Measurements from ENCODE around the gene SMOC2. TPM values are rescaled to one million over a fixed set of nuclear protein-coding genes. Genes with fewer than 3 reads are reported as not detected.

The SMOC2 gene
- total and polyA plus RNA-seq, 12 donors: 6.6 to 39.1 (median 17.6) TPM

DNA sequence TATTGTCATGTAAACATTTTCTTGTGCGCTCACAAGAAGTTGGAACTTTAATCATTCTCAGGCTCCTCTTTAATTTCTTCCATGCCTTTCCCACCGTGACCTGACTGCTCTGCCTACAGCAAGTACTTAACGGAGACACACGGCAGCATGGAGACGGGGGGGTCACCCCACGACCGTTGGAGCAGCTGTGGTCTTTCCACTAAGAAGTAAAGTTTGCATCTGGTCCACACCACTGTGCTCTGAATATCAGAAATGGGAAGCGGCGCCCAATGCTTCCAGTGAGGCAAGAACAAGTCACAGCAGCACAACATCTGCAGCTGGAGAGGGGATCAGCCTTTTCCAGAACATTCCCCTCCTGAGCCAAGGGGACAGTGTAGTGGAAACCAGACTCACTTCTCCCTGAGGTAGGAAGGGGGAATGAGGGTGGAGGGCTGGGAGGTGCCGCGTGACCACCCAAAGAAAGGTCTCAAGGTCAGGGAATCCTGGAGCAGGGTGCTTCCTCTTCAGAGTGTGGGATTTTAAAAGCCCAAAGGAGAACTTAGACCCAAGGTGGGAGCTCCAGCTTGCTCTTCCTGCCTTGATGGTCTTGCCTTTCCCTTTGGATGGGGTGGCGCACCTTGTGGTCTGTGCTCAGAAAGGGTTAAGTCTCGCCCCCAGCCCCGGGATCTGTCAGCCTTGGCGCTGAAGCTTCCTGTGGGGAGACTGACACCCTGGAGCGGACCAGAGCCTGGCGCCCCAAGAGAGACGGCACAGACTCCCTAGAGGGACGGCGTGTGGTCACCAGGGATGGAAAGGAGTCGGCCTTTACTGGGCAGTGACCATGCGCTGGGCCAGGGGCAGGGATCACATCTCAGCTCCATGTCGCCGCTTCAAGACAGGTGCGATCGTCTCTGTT is 25.6 kb upstream of the SMOC2 start:
- H3K9me3 ChIP-seq: no peaks in the 10 kb centered on the region
- TF ChIP-seq CTCF (IDR thresholded peaks at IDR 0.05): no peak
- intact Hi-C loops (cut with DNase I): no loop called here
- H3K36me3 ChIP-seq: no peaks in the 10 kb centered on the region
- peak overlapping the region in 7 of 10 donors; percentile 6 to 76 (median 66) for H3K27ac ChIP-seq
- DNase-seq: peak in 1 of 2 donors; percentile 48
- 67 to 73% methylated on average over 26 of the region's 26 CpGs for WGBS, 2 donors
- H3K27me3 ChIP-seq: peaks cover 0 to 7% (median 4%) of the 10 kb centered on the region in 7 donors
- peak in 6 of 8 donors; percentile 44 to 56 (median 51) for ATAC-seq
- H3K4me1 ChIP-seq: peaks cover 0 to 35% (median 8%) of the 10 kb centered on the region in 9 donors
- no peak overlapping the region for H3K4me3 ChIP-seq

- no peak for DNase-seq
- no peak for ATAC-seq
- no peak overlapping the region for H3K4me3 ChIP-seq
- no peak for TF ChIP-seq CTCF (IDR thresholded peaks at IDR 0.05)
- peak overlapping the region in 5 of 10 donors; percentile 66 to 76 (median 69) for H3K27ac ChIP-seq
- no peaks in the 10 kb centered on the region for H3K36me3 ChIP-seq
- no peaks in the 10 kb centered on the region for H3K9me3 ChIP-seq
- 85 to 92% methylated on average over 15 of the region's 15 CpGs for WGBS, 2 donors
- H3K4me1 ChIP-seq: peaks cover 0 to 35% (median 8%) of the 10 kb centered on the region in 9 donors
- peaks cover 0 to 7% (median 4%) of the 10 kb centered on the region in 7 donors for H3K27me3 ChIP-seq
- intact Hi-C loops (cut with DNase I): no loop called here
Measured at GRCh38 chr6:168415993-168416530, 24.9 kb upstream of the SMOC2 start.

DNA sequence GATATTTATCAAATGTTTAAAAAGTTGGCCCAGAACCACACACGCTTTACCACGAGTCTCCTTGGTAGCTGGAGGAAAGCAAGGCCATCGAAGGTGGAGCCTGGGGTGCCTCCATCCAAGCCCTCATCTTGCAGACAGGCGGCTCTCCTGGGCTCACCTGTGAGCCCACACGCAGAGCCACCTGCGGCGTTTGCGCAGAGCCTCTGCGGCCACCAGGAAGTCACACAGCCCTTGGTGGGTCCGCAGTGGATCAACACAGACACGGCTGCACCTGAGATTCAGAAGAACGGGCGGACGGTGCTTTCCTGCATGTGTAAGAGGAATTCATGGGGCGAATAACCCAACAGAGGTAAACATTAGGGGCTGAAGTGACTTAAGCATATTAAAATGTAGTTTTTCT is 24.5 kb upstream of the SMOC2 start:
- H3K27ac ChIP-seq: peak overlapping the region in 3 of 10 donors; percentile 58 to 65 (median 58)
- no peaks in the 10 kb centered on the region for H3K36me3 ChIP-seq
- intact Hi-C loops (cut with DNase I): no loop called here
- TF ChIP-seq CTCF (IDR thresholded peaks at IDR 0.05): no peak
- 92 to 93% methylated on average over 15 of the region's 15 CpGs for WGBS, 2 donors
- no peak for DNase-seq
- H3K4me3 ChIP-seq: no peak overlapping the region
- peaks cover 0 to 7% (median 4%) of the 10 kb centered on the region in 7 donors for H3K27me3 ChIP-seq
- ATAC-seq: no peak
- H3K9me3 ChIP-seq: no peaks in the 10 kb centered on the region
- peaks cover 0 to 35% (median 8%) of the 10 kb centered on the region in 9 donors for H3K4me1 ChIP-seq

- TF ChIP-seq CTCF (IDR thresholded peaks at IDR 0.05): no peak
- ATAC-seq: peak in 1 of 8 donors; percentile 12
- DNase-seq: peak in 1 of 2 donors; percentile 38
- Histone ChIP-seq H3K36me3 (no peaks in the 10 kb centered on the region), H3K4me1 (peaks cover 0 to 35% (median 8%) of the 10 kb centered on the region in 9 donors), H3K9me3 (no peaks in the 10 kb centered on the region), H3K27ac (peak overlapping the region in 7 of 10 donors; percentile 46 to 65 (median 58)), H3K4me3 (no peak overlapping the region), H3K27me3 (peaks cover 0 to 7% (median 4%) of the 10 kb centered on the region in 7 donors)
- 41 to 46% methylated on average over 9 of the region's 9 CpGs for WGBS, 2 donors
- intact Hi-C loops (cut with DNase I): no loop called here
Measured at GRCh38 chr6:168417191-168417590, 23.8 kb upstream of the SMOC2 start.
